Measurements from ENCODE around the gene TFDP2. TPM values are rescaled to one million over a fixed set of nuclear protein-coding genes. Genes with fewer than 3 reads are reported as not detected.

TFDP2 gene
- total and polyA plus RNA-seq, 2 of the 8 experiments (the other 6 are each of a cell fraction or from before 2014, with no cell fraction given), result 41.1 to 119 TPM

DNA sequence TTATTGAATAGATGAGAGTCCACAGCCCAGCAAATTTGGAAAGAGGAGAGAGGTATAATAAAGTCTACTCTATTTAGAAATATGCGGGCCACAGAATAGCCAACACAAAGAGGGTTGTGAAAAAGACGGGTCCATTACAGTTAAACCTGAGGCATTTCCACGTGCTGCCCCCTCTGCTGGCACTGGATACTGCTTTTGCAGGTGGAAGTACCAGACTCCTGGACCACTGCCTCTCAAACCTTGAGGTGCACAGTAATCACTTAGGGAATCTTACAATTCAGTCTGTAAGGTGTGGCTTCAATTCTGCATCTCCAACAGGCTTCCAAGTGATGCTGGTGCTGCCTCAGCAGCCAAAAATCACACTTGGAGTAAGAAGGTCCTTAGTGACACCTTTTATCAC, 3.0 kb upstream of the TFDP2 start:
- POLR2A ChIA-PET (ENCODE audit: partially characterized antibody), result no interaction called here
- FAIRE-seq, result no peak
- H3K27me3 ChIP-seq (replicated peaks in 1 of 4; ENCODE audit: control insufficient read depth in 3 of 4, extremely low read depth in 1 of 4, insufficient read depth in 3 of 4, low read length in 3 of 4), result no peaks in the 10 kb centered on the region; a peak in 1 of 7 replicates

More for the DNA sequence above, 3.0 kb upstream of the TFDP2 start:
- Histone ChIP-seq H3K56ac (replicated peaks; ENCODE audit: insufficient read length, low read depth, low read length) (no peak overlapping the region), H3K9ac (replicated peaks in 1 of 4; ENCODE audit: extremely low read depth in 1 of 4, low read depth in 3 of 4, low read length in 3 of 4) (no peak overlapping the region), H3K14ac (ENCODE audit: insufficient read length) (no peak overlapping the region), H3K27ac (ENCODE audit: low read depth, low read length) (no peak overlapping the region), H2AFZ (ENCODE audit: low read length) (no peak overlapping the region), H3K79me1 (ENCODE audit: low read depth, low read length) (no peaks in the 10 kb centered on the region), H3K4me2 (ENCODE audit: insufficient read depth in 1 of 2, low read depth in 2 of 2, low read length in 2 of 2) (no peak overlapping the region), H4K5ac (ENCODE audit: insufficient read length, low read depth, low read length) (no peak overlapping the region), H2AK5ac (ENCODE audit: low read depth, low read length) (no peak overlapping the region), H3K23me2 (ENCODE audit: low read depth, low read length) (peaks cover 5% of the 10 kb centered on the region; the same call in 1 of the 2 replicates), H3K4me3 (ENCODE audit: extremely low read depth in 1 of 4, insufficient read depth in 2 of 4, low read depth in 3 of 4, low read length in 4 of 4) (no peak overlapping the region), H3K23ac (ENCODE audit: insufficient read length) (no peak overlapping the region), H2BK5ac (ENCODE audit: low read depth, low read length) (no peak overlapping the region), H3K79me2 (ENCODE audit: control insufficient read depth in 1 of 2, insufficient read depth in 2 of 2, low read length in 2 of 2) (no peaks in the 10 kb centered on the region), H3K4ac (replicated peaks; ENCODE audit: insufficient read length, low read depth, low read length) (no peak overlapping the region), H2BK15ac (ENCODE audit: low read length) (no peak overlapping the region), H2BK20ac (ENCODE audit: low read length) (no peak overlapping the region), H3K4me1 (replicated peaks in 1 of 4; ENCODE audit: control insufficient read depth in 3 of 4, insufficient read depth in 4 of 4, low read length in 3 of 4) (peaks cover 0 to 2% (median 1%) of the 10 kb centered on the region in 4 experiments; a peak in 3 of 7 replicates), H3K18ac (ENCODE audit: extremely low read depth, low read length) (no peak overlapping the region), H4K91ac (replicated peaks; ENCODE audit: insufficient read length, low read length) (no peak overlapping the region), H2BK12ac (ENCODE audit: low read depth, low read length) (no peak overlapping the region), H4K20me1 (replicated peaks in 1 of 2; ENCODE audit: control insufficient read depth in 1 of 2, insufficient read depth in 2 of 2, low read length in 2 of 2) (peaks cover 0 to 2% of the 10 kb centered on the region in 2 experiments), H3K9me3 (ENCODE audit: insufficient read depth in 2 of 2, low read depth in 1 of 2, low read length in 1 of 2) (no peaks in the 10 kb centered on the region), H3K36me3 (ENCODE audit: control insufficient read depth in 2 of 4, insufficient read depth in 4 of 4, low read length in 3 of 4) (no peaks in the 10 kb centered on the region), H2BK120ac (replicated peaks; ENCODE audit: low read depth, low read length) (no peak overlapping the region), H4K8ac (ENCODE audit: extremely low read depth, insufficient read depth, low read length) (no peak overlapping the region)
- DNase-seq (ENCODE audit: low read depth in 1 of 2, low spot score in 2 of 2), result no peak
- CTCF ChIA-PET (ENCODE audit: partially characterized antibody), result interaction anchor here (1.0 to 2.5 kb wide), 4 partner anchors 9 to 30 kb away, joined by 4 to 17 read pairs (median 4); no protein-coding TSS in a partner anchor
- 54% methylated on average over 3 of the region's 3 CpGs; no CpG with 5 or more reads in 1 of the 2 experiments for WGBS, 2 experiments (ENCODE audit: extremely low coverage in 1 of 2, insufficient coverage in 1 of 2, insufficient read length in 1 of 2, insufficient replicate concordance in 2 of 2, low coverage in 1 of 2, low lambda C conversion rate in 2 of 2, missing lambda C conversion rate in 1 of 2)
- TF ChIP-seq, protein P1, sequence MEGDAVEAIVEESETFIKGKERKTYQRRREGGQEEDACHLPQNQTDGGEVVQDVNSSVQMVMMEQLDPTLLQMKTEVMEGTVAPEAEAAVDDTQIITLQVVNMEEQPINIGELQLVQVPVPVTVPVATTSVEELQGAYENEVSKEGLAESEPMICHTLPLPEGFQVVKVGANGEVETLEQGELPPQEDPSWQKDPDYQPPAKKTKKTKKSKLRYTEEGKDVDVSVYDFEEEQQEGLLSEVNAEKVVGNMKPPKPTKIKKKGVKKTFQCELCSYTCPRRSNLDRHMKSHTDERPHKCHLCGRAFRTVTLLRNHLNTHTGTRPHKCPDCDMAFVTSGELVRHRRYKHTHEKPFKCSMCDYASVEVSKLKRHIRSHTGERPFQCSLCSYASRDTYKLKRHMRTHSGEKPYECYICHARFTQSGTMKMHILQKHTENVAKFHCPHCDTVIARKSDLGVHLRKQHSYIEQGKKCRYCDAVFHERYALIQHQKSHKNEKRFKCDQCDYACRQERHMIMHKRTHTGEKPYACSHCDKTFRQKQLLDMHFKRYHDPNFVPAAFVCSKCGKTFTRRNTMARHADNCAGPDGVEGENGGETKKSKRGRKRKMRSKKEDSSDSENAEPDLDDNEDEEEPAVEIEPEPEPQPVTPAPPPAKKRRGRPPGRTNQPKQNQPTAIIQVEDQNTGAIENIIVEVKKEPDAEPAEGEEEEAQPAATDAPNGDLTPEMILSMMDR (IDR thresholded peaks at IDR 0.05; ENCODE audit: control extremely low read depth in 1 of 3, insufficient read depth in 1 of 3, low read depth in 1 of 3, low read length in 3 of 3), result peak; percentile 43 to 59 (median 57)
- TF ChIP-seq CHD1 (IDR thresholded peaks at IDR 0.05; ENCODE audit: low read depth, low read length) (no peak), RAD21 (IDR thresholded peaks at IDR 0.05 in 1 of 2, conservative IDR thresholded peaks at IDR 0.05 in 1 of 2; ENCODE audit: low read depth in 2 of 2, low read length in 2 of 2) (peak; percentile 30 to 44; a peak in 3 of 4 replicates)

Data from H1 (cell line).